Glutamatergic neuron (in vitro differentiated cells): ENCODE measurements around the gene ELFN1. TPM values are rescaled to one million over a fixed set of nuclear protein-coding genes. Genes with fewer than 3 reads are reported as not detected.

Source experiments
- DNase-seq: peaks from one replicate; pipeline ENCODE4 v3.0.0; 2022
- H3K27ac Mint-ChIP-seq: one replicate; pipeline ENCODE4 v1.8.0; 2020; ENCODE audit warnings: mild to moderate bottlenecking, mixed read lengths, inconsistent platforms; ENCODE audit not compliant: unreplicated experiment
- H3K27me3 Mint-ChIP-seq: one replicate; pipeline ENCODE4 v1.8.0; 2020; ENCODE audit warnings: mild to moderate bottlenecking, moderate library complexity, mixed read lengths, inconsistent platforms; ENCODE audit not compliant: unreplicated experiment
- H3K36me3 Mint-ChIP-seq: one replicate; pipeline ENCODE4 v1.8.0; 2020; ENCODE audit warnings: mild to moderate bottlenecking, mixed read lengths, inconsistent platforms; ENCODE audit not compliant: unreplicated experiment
- H3K4me1 Mint-ChIP-seq: one replicate; pipeline ENCODE4 v1.8.0; 2020; ENCODE audit warnings: mild to moderate bottlenecking, low read depth, mixed read lengths, inconsistent platforms; ENCODE audit not compliant: unreplicated experiment
- H3K4me3 Mint-ChIP-seq: one replicate; pipeline ENCODE4 v1.8.0; 2020; ENCODE audit warnings: mild to moderate bottlenecking, mixed read lengths, inconsistent platforms; ENCODE audit not compliant: unreplicated experiment
- H3K9me3 Mint-ChIP-seq: one replicate; pipeline ENCODE4 v1.8.0; 2020; ENCODE audit warnings: mild to moderate bottlenecking, moderate library complexity, mixed read lengths, inconsistent platforms; ENCODE audit not compliant: unreplicated experiment
- CTCF ChIP-seq: fragments of 200-600 bp; sonication (generic); IDR thresholded peaks from one replicate; pipeline ENCODE4 v1.5.0; 2021; ENCODE audit not compliant: partially characterized antibody, unreplicated experiment
- total RNA-seq: library from RNA; stranded (reverse); fragmentation: NEBNext Ultra II Directional; extraction: Animal tissue kit (Norgen Biotek cat#: 25700); gene quantifications from one replicate; pipeline ENCODE4 v1.2.1, GENCODE V29; 2021; ENCODE audit not compliant: unreplicated experiment

ELFN1 gene
- total RNA-seq, 1 donor from 2014 or later = 40.0 TPM

- Mint-ChIP-seq H3K27ac (no peak overlapping the region), H3K4me3 (no peak overlapping the region), H3K36me3 (peaks cover 1% of the 10 kb centered on the region), H3K9me3 (peaks cover 9% of the 10 kb centered on the region), H3K4me1 (peaks cover 4% of the 10 kb centered on the region), H3K27me3 (peaks cover 14% of the 10 kb centered on the region)
- no peak for TF ChIP-seq CTCF
- no peak for DNase-seq
Measured at GRCh38 chr7:1748076-1748838, 78.2 kb downstream of the ELFN1 start.

GRCh38 chr7:1748839-1749173, 78.7 kb downstream of the ELFN1 start:
- Mint-ChIP-seq H3K27me3 (peaks cover 18% of the 10 kb centered on the region), H3K27ac (no peak overlapping the region), H3K36me3 (peaks cover 3% of the 10 kb centered on the region), H3K9me3 (peaks cover 9% of the 10 kb centered on the region), H3K4me3 (no peak overlapping the region), H3K4me1 (peaks cover 4% of the 10 kb centered on the region)
- DNase-seq = no peak
- no peak for TF ChIP-seq CTCF

GRCh38 chr7:1749351-1749863, 79.3 kb downstream of the ELFN1 start:
- Mint-ChIP-seq H3K27me3 (peaks cover 18% of the 10 kb centered on the region), H3K4me1 (peaks cover 4% of the 10 kb centered on the region), H3K27ac (no peak overlapping the region), H3K9me3 (peaks cover 9% of the 10 kb centered on the region), H3K4me3 (no peak overlapping the region), H3K36me3 (peaks cover 3% of the 10 kb centered on the region)
- DNase-seq = no peak
- no peak for TF ChIP-seq CTCF

GRCh38 chr7:1749864-1750466, 79.9 kb downstream of the ELFN1 start:
- no peak overlapping the region for H3K27ac Mint-ChIP-seq
- peaks cover 9% of the 10 kb centered on the region for H3K9me3 Mint-ChIP-seq
- no peak overlapping the region for H3K4me3 Mint-ChIP-seq
- no peak for DNase-seq
- peaks cover 3% of the 10 kb centered on the region for H3K36me3 Mint-ChIP-seq
- H3K27me3 Mint-ChIP-seq = peaks cover 18% of the 10 kb centered on the region
- no peak for TF ChIP-seq CTCF
- H3K4me1 Mint-ChIP-seq = peaks cover 4% of the 10 kb centered on the region

GRCh38 chr7:1750541-1751021, 80.5 kb downstream of the ELFN1 start:
- no peak for DNase-seq
- Mint-ChIP-seq H3K4me1 (peaks cover 4% of the 10 kb centered on the region), H3K36me3 (peaks cover 3% of the 10 kb centered on the region), H3K4me3 (no peak overlapping the region), H3K27me3 (peaks cover 20% of the 10 kb centered on the region), H3K9me3 (peaks cover 10% of the 10 kb centered on the region), H3K27ac (no peak overlapping the region)
- no peak for TF ChIP-seq CTCF
